NCI-H524 treated with DMSO at 0.1 percent for 48 hours (cell line): Measurements from ENCODE around the gene AKAP6.
"Not testable (repeated sequence)": the region's sequence is repeated elsewhere in the genome, so short reads cannot be mapped to it uniquely, and the experiment has no call there.

Experiments used
- DNase-seq: peaks from one replicate; lab custom pipeline; 2025; lab: John Stamatoyannopoulos, UW

AKAP6 gene

GRCh38 chr14:32761381-32761968, 432.4 kb downstream of the AKAP6 start:
- no peak for DNase-seq

GRCh38 chr14:32762886-32763285, 433.8 kb downstream of the AKAP6 start:
- no peak for DNase-seq

GRCh38 chr14:32763673-32764072, 434.6 kb downstream of the AKAP6 start:
- DNase-seq: no peak

- no peak for DNase-seq
Observed at GRCh38 chr14:32764131-32764530, 435.0 kb downstream of the AKAP6 start.

- DNase-seq: no peak
Observed at GRCh38 chr14:32770422-32770821, 441.3 kb downstream of the AKAP6 start.

- DNase-seq: no peak
Observed at GRCh38 chr14:32774214-32774613, 445.1 kb downstream of the AKAP6 start.

GRCh38 chr14:32779840-32780239, 450.7 kb downstream of the AKAP6 start:
- no peak for DNase-seq

GRCh38 chr14:32784405-32784804, 455.3 kb downstream of the AKAP6 start:
- no peak for DNase-seq

- no peak for DNase-seq
Observed at GRCh38 chr14:32785585-32785984, 456.5 kb downstream of the AKAP6 start.

GRCh38 chr14:32786886-32787285, 457.8 kb downstream of the AKAP6 start:
- DNase-seq: no peak

- not testable (repeated sequence) for DNase-seq
Observed at GRCh38 chr14:32793033-32793432, 463.9 kb downstream of the AKAP6 start.

- no peak for DNase-seq
Observed at GRCh38 chr14:32800320-32800719, 471.2 kb downstream of the AKAP6 start.

- no peak for DNase-seq
Observed at GRCh38 chr14:32802295-32802694, 473.2 kb downstream of the AKAP6 start.

- no peak for DNase-seq
Observed at GRCh38 chr14:32805979-32806378, 476.9 kb downstream of the AKAP6 start.

GRCh38 chr14:32808644-32809043, 479.5 kb downstream of the AKAP6 start:
- no peak for DNase-seq

- no peak for DNase-seq
Observed at GRCh38 chr14:32809255-32809654, 480.2 kb downstream of the AKAP6 start.

GRCh38 chr14:32813401-32813800, 484.3 kb downstream of the AKAP6 start:
- DNase-seq: no peak

- no peak for DNase-seq
Observed at GRCh38 chr14:32814721-32815120, 485.6 kb downstream of the AKAP6 start.

GRCh38 chr14:32816588-32816987, 487.5 kb downstream of the AKAP6 start:
- no peak for DNase-seq

GRCh38 chr14:32817780-32818179, 488.7 kb downstream of the AKAP6 start:
- DNase-seq: no peak

- peak; percentile 74 for DNase-seq
Observed at GRCh38 chr14:32818581-32818980, 489.5 kb downstream of the AKAP6 start.

GRCh38 chr14:32820181-32820580, 491.1 kb downstream of the AKAP6 start:
- DNase-seq: no peak

- no peak for DNase-seq
Observed at GRCh38 chr14:32820682-32821081, 491.6 kb downstream of the AKAP6 start.

- no peak for DNase-seq
Observed at GRCh38 chr14:32821964-32822653, 493.0 kb downstream of the AKAP6 start.
